HG03139 (cell line): ENCODE results near the gene LRRC32.

ENCODE experiments used
- ATAC-seq: cut with Tn5 transposase; IDR thresholded peaks from one replicate; pipeline ENCODE4 v1.9.1; 2021; ENCODE audit not compliant: unreplicated experiment

Gene LRRC32

GRCh38 chr11:76670485-76671236 lies at the start of gene LRRC32:
TSS of gene LRRC32 (minus strand) at chr11:76670747. CDS start at chr11:76665954, 4,793 bp downstream.
- no peak for ATAC-seq

DNA sequence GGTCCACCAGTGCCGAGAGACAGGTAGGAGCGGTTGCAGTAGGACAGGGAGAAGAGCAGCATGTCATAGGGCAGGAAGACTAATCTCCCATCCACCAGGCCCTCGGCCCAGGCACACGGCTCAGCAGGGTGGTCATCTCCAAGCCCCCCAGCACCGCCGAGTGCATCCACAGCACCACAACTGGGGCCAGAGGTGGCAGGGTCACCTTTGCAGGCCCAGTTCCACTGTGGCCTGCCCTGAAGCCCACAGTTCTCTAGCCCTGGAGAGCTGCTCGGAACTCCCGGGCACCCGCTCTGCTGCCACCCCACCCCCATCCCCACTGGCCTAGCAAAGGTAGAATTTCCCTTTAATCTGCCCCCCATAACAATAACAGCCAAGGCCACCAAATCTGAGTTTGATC lies 49.1 kb upstream of the LRRC32 start:
- ATAC-seq: no peak

- ATAC-seq: no peak
Observed at GRCh38 chr11:76719281-76719680, 48.7 kb upstream of the LRRC32 start.

DNA sequence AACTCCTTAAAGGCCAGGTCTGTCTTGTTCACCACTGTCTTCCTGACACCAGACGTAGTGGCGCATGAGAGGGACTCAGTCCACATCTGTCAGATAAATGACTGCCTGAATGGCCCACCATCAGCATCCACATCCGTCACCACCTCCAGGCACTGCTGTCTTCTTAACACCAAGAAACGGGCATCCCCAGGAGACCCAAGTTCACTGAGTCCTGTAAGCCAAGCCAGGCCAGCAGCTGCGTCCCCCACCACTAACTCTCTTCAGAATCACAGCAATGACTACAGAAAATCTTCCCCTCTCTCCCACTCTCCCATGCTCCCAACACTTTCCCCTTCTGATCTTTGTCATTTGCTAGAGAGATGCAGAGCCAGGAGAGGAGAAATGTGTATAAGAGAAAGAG lies 47.3 kb upstream of the LRRC32 start:
- no peak for ATAC-seq

GRCh38 chr11:76717369-76717768 lies 46.8 kb upstream of the LRRC32 start:
- no peak for ATAC-seq

DNA sequence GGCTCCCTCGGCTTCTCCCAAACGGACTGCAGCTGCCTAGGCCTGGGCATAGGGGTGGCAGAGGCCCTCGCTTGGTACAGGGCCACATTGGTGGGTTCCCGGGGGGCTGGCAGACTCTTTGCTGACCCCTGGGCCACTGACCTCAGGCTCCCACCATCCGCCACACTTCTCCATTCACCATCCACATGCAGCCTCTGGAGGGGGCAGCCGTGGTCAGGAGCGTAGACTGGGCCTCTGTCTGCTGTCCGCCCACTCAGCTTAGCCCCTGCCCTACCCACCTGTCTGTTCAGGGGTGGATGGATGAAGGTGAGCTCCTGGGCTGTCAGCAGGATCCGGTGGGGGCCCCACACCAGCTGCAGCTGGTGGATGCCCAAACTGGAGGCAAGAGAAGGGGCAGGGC lies 45.7 kb upstream of the LRRC32 start:
- ATAC-seq: no peak

- no peak for ATAC-seq
Observed at GRCh38 chr11:76714493-76714892, 43.9 kb upstream of the LRRC32 start.

DNA sequence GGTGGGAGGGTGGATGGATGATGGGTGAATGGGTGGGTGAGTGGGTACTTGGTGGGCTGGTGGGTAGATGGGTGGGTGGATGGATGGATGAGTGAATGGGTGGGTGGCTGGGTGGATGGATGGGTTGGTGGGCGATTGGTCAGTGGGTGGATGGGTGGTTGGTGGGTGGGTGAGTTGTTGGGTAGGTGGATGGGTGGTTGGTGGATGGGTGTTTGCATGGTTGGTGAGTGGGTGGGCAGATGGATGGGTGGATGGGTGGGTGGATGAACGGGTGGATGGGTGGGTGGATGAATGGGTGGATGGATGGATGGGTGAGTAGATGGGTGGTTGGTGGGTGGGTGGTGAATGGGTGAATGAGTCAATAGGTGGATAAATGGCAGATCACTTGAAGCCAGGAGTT lies 43.0 kb upstream of the LRRC32 start:
- no peak for ATAC-seq

DNA sequence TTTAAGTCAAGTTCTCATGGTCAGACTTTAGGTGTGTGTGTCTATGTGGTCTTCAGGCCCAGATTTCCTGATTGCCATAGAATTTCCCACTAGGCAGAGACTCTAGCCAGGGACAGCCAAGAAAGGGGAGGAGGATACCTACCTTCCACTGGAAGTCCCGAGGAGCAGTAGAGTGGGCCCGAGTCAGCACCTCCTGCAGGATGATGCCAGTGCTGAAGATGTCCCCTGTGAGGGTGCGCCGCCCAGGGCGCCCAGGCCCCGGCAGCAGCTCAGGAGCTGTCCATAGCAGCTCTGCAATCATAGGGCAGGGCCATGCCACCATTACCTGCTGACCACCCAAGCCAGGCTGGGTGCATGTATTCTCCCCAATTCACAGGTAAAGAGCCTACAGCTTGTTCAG lies 41.6 kb upstream of the LRRC32 start:
- ATAC-seq: no peak

DNA sequence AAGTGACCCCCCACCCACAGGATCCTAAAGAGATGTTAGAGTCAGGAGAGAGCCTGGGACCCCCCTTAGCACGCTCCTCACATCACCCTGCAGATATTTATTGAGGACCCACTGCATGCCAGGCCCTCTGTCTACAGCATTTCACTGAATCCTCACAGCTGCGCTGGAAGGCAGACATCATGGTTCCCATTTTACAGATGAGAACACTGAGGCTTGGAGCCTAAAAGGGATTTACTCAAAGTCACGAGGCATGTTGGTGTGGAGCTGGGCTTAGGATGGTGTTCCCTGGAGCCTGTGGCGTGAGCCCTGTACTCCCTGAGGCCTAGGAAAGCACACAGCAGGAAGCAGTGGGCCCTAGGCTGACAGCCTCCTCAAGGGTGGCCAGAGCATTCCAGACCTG lies 39.2 kb upstream of the LRRC32 start:
- ATAC-seq: no peak

GRCh38 chr11:76708972-76709660 lies 38.6 kb upstream of the LRRC32 start:
- ATAC-seq: no peak

GRCh38 chr11:76707293-76707825 lies 36.8 kb upstream of the LRRC32 start:
- no peak for ATAC-seq

DNA sequence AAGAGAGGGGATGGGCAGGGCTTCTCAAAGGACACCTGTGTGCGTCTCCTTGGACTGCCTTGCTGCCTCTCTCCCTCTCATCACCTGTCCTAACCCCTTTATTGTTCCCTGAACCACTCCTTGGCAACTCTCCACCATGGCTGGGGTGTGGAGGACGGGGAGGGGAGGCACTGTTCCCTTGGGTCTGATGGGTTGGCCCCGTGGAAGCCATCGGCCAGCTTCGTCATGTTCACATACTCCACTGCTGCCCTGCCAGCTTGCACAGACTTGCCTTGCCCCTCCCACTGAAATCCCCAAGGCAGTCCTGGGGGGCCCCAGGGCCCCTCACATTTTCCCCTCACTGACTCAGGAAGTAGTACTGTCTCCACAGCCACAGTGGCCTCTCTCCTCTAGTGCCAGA lies 36.1 kb upstream of the LRRC32 start:
- ATAC-seq: no peak

GRCh38 chr11:76705826-76706225 lies 35.3 kb upstream of the LRRC32 start:
- no peak for ATAC-seq

GRCh38 chr11:76704171-76704948 lies 33.8 kb upstream of the LRRC32 start:
- no peak for ATAC-seq

GRCh38 chr11:76703707-76704106 lies 33.2 kb upstream of the LRRC32 start:
- ATAC-seq: no peak

DNA sequence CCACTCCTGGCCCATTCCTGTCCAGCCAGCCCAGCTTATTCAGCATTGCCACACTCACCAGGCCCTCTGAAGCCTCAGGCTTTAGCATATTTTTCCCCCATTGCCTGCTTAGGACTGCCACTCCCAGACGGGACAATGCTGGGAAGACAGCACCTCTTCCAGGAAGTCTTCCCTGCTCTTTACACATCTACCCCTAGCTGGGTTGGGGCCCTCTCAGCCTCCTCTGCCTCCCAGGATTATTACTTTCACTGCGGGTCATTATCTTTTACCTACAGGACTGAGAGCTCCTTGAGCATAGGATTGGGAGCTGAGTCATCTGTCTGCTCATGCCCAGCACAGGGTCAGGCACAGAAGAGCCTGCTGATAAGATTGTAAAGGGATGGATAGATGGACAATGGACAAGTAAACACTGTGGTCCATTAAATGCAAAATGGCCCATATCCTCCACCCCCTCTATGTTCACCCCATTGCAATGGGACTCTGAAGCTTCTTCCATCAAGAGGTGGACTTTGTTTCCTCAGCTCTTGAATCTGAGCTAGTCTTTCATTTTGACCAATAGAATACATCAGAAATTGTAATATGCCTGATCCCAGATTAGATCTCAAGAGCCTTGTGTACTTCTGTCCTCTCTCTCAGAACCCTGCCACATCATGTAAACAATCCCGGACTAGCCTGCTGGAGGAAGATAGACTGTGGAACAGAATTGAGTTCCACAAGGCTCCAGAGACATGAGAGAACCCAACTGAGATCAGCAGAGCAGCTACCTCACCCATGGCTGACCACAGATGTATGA lies 32.0 kb upstream of the LRRC32 start:
- ATAC-seq: no peak

DNA sequence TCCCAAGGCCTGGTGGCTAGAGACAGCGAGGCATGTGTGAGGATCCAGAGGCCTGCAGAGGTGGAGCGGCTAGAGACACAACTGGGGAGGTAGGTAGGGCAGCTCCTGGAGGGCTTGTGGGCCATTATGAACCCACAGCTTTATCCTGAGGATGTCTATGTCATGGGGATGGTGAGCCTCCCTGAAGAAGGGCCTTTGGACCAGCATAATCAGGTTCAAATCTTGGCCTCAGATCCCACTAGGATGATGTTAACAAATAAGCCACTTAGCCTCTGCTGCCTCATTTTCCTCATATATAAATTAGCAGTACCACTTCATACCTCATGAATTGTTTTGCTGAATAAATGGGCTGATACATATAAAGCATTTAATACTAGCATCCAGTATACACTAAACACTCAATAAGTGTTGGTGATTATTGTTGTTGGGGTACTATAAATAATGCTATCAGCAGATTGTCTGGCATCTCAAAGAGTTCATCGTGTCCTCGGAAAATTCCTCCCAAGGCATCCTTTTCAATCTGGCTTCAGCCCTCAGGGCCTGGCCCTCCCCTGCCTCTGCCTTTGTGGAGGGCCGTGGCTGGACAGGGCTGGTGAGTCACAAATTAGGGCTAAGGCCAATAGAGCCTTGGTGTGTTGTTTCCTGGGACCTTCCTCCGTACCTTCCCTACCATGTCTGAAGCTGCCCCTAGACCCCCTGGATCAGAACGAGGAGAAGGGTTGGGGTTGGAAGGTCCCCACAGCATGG lies 30.9 kb upstream of the LRRC32 start:
- ATAC-seq: no peak

DNA sequence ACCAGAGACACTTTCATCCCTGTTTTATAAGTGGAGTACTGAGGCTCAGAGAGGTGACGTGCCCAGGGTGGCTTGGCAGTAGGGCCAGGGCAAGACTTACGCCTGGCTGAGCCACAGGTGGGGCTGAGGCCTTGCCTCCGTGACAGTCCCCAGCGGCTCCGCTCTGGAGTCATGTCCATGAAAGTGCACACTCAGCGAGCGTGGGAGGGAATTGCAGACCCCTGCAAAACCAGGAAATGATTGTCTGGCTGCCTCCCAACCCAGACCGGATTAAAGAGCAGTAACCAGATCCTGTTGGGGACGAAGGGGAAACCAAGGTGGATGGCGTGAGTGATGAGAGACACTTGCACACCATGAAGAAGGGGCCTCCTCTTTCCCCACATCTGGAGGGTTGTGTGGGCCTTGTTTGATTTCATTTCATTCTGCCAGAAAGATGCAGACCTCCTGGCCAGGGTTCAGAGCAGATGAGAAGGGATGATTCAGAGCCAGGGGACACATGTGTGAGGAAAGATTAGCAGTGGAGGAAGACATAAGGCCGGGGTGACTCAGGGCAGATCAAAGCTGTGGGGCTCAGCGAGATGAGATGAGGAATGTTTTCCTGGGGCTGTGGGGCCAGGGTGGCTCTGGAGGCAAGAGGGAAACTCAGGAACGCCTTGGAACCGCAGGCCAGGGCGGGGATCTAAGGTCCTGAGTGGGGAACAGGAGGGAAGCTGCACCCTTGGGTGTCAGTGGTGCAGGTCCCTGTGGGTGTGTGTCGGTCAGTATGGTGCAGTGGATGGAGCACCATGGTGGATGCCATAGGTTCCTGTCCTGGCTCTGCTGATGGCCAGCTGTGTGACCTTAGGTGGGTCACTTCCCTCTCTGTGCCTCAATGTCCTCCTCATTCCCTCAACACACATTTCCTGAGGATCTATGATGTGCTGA lies 29.9 kb upstream of the LRRC32 start:
- ATAC-seq: no peak
